ENCODE measurements around the gene FKBP11.

The FKBP11 gene

GRCh38 chr12:48938805-48939204, 13.5 kb upstream of the FKBP11 start:
- Histone ChIP-seq H3K18ac (ENCODE audit: low read length) (no peak overlapping the region), H3K9me3 (replicated peaks in 1 of 2; ENCODE audit: control insufficient read depth in 2 of 2, insufficient read depth in 1 of 2, low read depth in 1 of 2, low read length in 2 of 2) (no peaks in the 10 kb centered on the region), H3K36me3 (replicated peaks in 1 of 2; ENCODE audit: control insufficient read depth in 2 of 2, insufficient read depth in 2 of 2, low read length in 2 of 2) (peaks cover 59 to 93% of the 10 kb centered on the region in 2 donors), H2BK120ac (ENCODE audit: low read depth, low read length) (no peak overlapping the region), H3K27ac (replicated peaks; ENCODE audit: low read length) (no peak overlapping the region), H3K23ac (ENCODE audit: low read depth, low read length, poor library complexity) (no peak overlapping the region), H2AFZ (ENCODE audit: low read length) (no peak overlapping the region), H2BK12ac (ENCODE audit: low read length) (no peak overlapping the region), H2AK5ac (ENCODE audit: low read depth, low read length) (no peak overlapping the region), H3K27me3 (ENCODE audit: control insufficient read depth in 3 of 3, insufficient read depth in 3 of 3, low read depth in 1 of 3, low read length in 3 of 3) (no peaks in the 10 kb centered on the region), H3K4me3 (ENCODE audit: low read length in 2 of 2) (no peak overlapping the region), H3K4me1 (ENCODE audit: control insufficient read depth in 2 of 2, insufficient read depth in 1 of 2, low read depth in 1 of 2, low read length in 2 of 2) (no peaks in the 10 kb centered on the region), H4K91ac (ENCODE audit: low read depth, low read length, poor library complexity) (no peak overlapping the region), H3K4me2 (ENCODE audit: insufficient read depth, low read length, poor library complexity, severe bottlenecking) (no peak overlapping the region), H3K79me1 (ENCODE audit: low read depth, low read length) (peaks cover 4% of the 10 kb centered on the region), H3K9ac (ENCODE audit: low read depth, low read length, poor library complexity) (no peak overlapping the region), H3K14ac (ENCODE audit: low read length) (no peak overlapping the region), H4K8ac (ENCODE audit: low read depth, low read length) (no peak overlapping the region), H3K4ac (ENCODE audit: low read length) (no peak overlapping the region), H2BK15ac (ENCODE audit: low read length) (no peak overlapping the region), H2BK5ac (ENCODE audit: low read length) (no peak overlapping the region)
- WGBS, 2 donors (ENCODE audit: extremely low coverage in 2 of 2, insufficient read length in 2 of 2, insufficient replicate concordance in 1 of 2) = no CpG with 5 or more reads among the region's 7 CpGs
- no peak for DNase-seq (ENCODE audit: low spot score)

- Histone ChIP-seq H3K4me2 (ENCODE audit: insufficient read depth, low read length, poor library complexity, severe bottlenecking) (no peak overlapping the region), H3K23ac (ENCODE audit: low read depth, low read length, poor library complexity) (no peak overlapping the region), H2BK120ac (ENCODE audit: low read depth, low read length) (no peak overlapping the region), H2BK12ac (ENCODE audit: low read length) (no peak overlapping the region), H4K91ac (ENCODE audit: low read depth, low read length, poor library complexity) (no peak overlapping the region), H2AFZ (ENCODE audit: low read length) (no peak overlapping the region), H2AK5ac (ENCODE audit: low read depth, low read length) (no peak overlapping the region), H3K9me3 (replicated peaks in 1 of 2; ENCODE audit: control insufficient read depth in 2 of 2, insufficient read depth in 1 of 2, low read depth in 1 of 2, low read length in 2 of 2) (no peaks in the 10 kb centered on the region), H3K27ac (replicated peaks; ENCODE audit: low read length) (no peak overlapping the region), H3K9ac (ENCODE audit: low read depth, low read length, poor library complexity) (no peak overlapping the region), H3K27me3 (ENCODE audit: control insufficient read depth in 3 of 3, insufficient read depth in 3 of 3, low read depth in 1 of 3, low read length in 3 of 3) (no peaks in the 10 kb centered on the region), H2BK15ac (ENCODE audit: low read length) (no peak overlapping the region), H3K18ac (ENCODE audit: low read length) (no peak overlapping the region), H3K36me3 (replicated peaks in 1 of 2; ENCODE audit: control insufficient read depth in 2 of 2, insufficient read depth in 2 of 2, low read length in 2 of 2) (peaks cover 59 to 94% of the 10 kb centered on the region in 2 donors), H3K4me1 (ENCODE audit: control insufficient read depth in 2 of 2, insufficient read depth in 1 of 2, low read depth in 1 of 2, low read length in 2 of 2) (no peaks in the 10 kb centered on the region), H3K79me1 (ENCODE audit: low read depth, low read length) (peaks cover 2% of the 10 kb centered on the region), H3K4ac (ENCODE audit: low read length) (no peak overlapping the region), H4K8ac (ENCODE audit: low read depth, low read length) (no peak overlapping the region), H2BK5ac (ENCODE audit: low read length) (no peak overlapping the region), H3K4me3 (ENCODE audit: low read length in 2 of 2) (no peak overlapping the region), H3K14ac (ENCODE audit: low read length) (no peak overlapping the region)
- DNase-seq (ENCODE audit: low spot score) = no peak
- no CpG with 5 or more reads among the region's 6 CpGs for WGBS, 2 donors (ENCODE audit: extremely low coverage in 2 of 2, insufficient read length in 2 of 2, insufficient replicate concordance in 1 of 2)
Measured at GRCh38 chr12:48937170-48937569, 11.9 kb upstream of the FKBP11 start.

- no peak overlapping the region for H3K4ac ChIP-seq (ENCODE audit: low read length)
- no peak overlapping the region for H2BK120ac ChIP-seq (ENCODE audit: low read depth, low read length)
- DNase-seq (ENCODE audit: low spot score) = peak; percentile 83
- H2AK5ac ChIP-seq (ENCODE audit: low read depth, low read length) = no peak overlapping the region
- H4K91ac ChIP-seq (ENCODE audit: low read depth, low read length, poor library complexity) = no peak overlapping the region
- H2BK15ac ChIP-seq (ENCODE audit: low read length) = no peak overlapping the region
- no peaks in the 10 kb centered on the region for H3K9me3 ChIP-seq (replicated peaks in 1 of 2; ENCODE audit: control insufficient read depth in 2 of 2, insufficient read depth in 1 of 2, low read depth in 1 of 2, low read length in 2 of 2)
- no peak overlapping the region for H3K27ac ChIP-seq (replicated peaks; ENCODE audit: low read length)
- H3K4me2 ChIP-seq (ENCODE audit: insufficient read depth, low read length, poor library complexity, severe bottlenecking) = no peak overlapping the region
- H3K4me1 ChIP-seq (ENCODE audit: control insufficient read depth in 2 of 2, insufficient read depth in 1 of 2, low read depth in 1 of 2, low read length in 2 of 2) = no peaks in the 10 kb centered on the region
- H3K4me3 ChIP-seq (ENCODE audit: low read length in 2 of 2) = no peak overlapping the region
- no peaks in the 10 kb centered on the region for H3K79me1 ChIP-seq (ENCODE audit: low read depth, low read length)
- no peak overlapping the region for H3K9ac ChIP-seq (ENCODE audit: low read depth, low read length, poor library complexity)
- no peaks in the 10 kb centered on the region for H3K27me3 ChIP-seq (ENCODE audit: control insufficient read depth in 3 of 3, insufficient read depth in 3 of 3, low read depth in 1 of 3, low read length in 3 of 3)
- peaks cover 57 to 93% of the 10 kb centered on the region in 2 donors for H3K36me3 ChIP-seq (replicated peaks in 1 of 2; ENCODE audit: control insufficient read depth in 2 of 2, insufficient read depth in 2 of 2, low read length in 2 of 2)
- H2BK5ac ChIP-seq (ENCODE audit: low read length) = no peak overlapping the region
- no peak overlapping the region for H4K8ac ChIP-seq (ENCODE audit: low read depth, low read length)
- H3K14ac ChIP-seq (ENCODE audit: low read length) = no peak overlapping the region
- no peak overlapping the region for H2AFZ ChIP-seq (ENCODE audit: low read length)
- H3K23ac ChIP-seq (ENCODE audit: low read depth, low read length, poor library complexity) = no peak overlapping the region
- no peak overlapping the region for H2BK12ac ChIP-seq (ENCODE audit: low read length)
- H3K18ac ChIP-seq (ENCODE audit: low read length) = no peak overlapping the region
Measured at GRCh38 chr12:48936379-48936979, 11.2 kb upstream of the FKBP11 start.

- no peak overlapping the region for H3K18ac ChIP-seq (ENCODE audit: low read length)
- H2BK5ac ChIP-seq (ENCODE audit: low read length) = no peak overlapping the region
- no peak overlapping the region for H3K14ac ChIP-seq (ENCODE audit: low read length)
- no peaks in the 10 kb centered on the region for H3K79me1 ChIP-seq (ENCODE audit: low read depth, low read length)
- no peak overlapping the region for H4K91ac ChIP-seq (ENCODE audit: low read depth, low read length, poor library complexity)
- H3K4me3 ChIP-seq (ENCODE audit: low read length in 2 of 2) = no peak overlapping the region
- no peak overlapping the region for H2BK12ac ChIP-seq (ENCODE audit: low read length)
- no peak for DNase-seq (ENCODE audit: low spot score)
- WGBS, 2 donors (ENCODE audit: extremely low coverage in 2 of 2, insufficient read length in 2 of 2, insufficient replicate concordance in 1 of 2) = no CpG with 5 or more reads among the region's 1 CpG
- no peak overlapping the region for H3K4ac ChIP-seq (ENCODE audit: low read length)
- H2AK5ac ChIP-seq (ENCODE audit: low read depth, low read length) = no peak overlapping the region
- H3K27me3 ChIP-seq (ENCODE audit: control insufficient read depth in 3 of 3, insufficient read depth in 3 of 3, low read depth in 1 of 3, low read length in 3 of 3) = no peaks in the 10 kb centered on the region
- H4K8ac ChIP-seq (ENCODE audit: low read depth, low read length) = no peak overlapping the region
- H2BK15ac ChIP-seq (ENCODE audit: low read length) = no peak overlapping the region
- no peaks in the 10 kb centered on the region for H3K9me3 ChIP-seq (replicated peaks in 1 of 2; ENCODE audit: control insufficient read depth in 2 of 2, insufficient read depth in 1 of 2, low read depth in 1 of 2, low read length in 2 of 2)
- no peak overlapping the region for H3K27ac ChIP-seq (replicated peaks; ENCODE audit: low read length)
- no peaks in the 10 kb centered on the region for H3K4me1 ChIP-seq (ENCODE audit: control insufficient read depth in 2 of 2, insufficient read depth in 1 of 2, low read depth in 1 of 2, low read length in 2 of 2)
- no peak overlapping the region for H2BK120ac ChIP-seq (ENCODE audit: low read depth, low read length)
- H3K4me2 ChIP-seq (ENCODE audit: insufficient read depth, low read length, poor library complexity, severe bottlenecking) = no peak overlapping the region
- peaks cover 45 to 91% of the 10 kb centered on the region in 2 donors for H3K36me3 ChIP-seq (replicated peaks in 1 of 2; ENCODE audit: control insufficient read depth in 2 of 2, insufficient read depth in 2 of 2, low read length in 2 of 2)
- H3K23ac ChIP-seq (ENCODE audit: low read depth, low read length, poor library complexity) = no peak overlapping the region
- H2AFZ ChIP-seq (ENCODE audit: low read length) = no peak overlapping the region
- no peak overlapping the region for H3K9ac ChIP-seq (ENCODE audit: low read depth, low read length, poor library complexity)
Measured at GRCh38 chr12:48934312-48934706, 9.0 kb upstream of the FKBP11 start.

Data from neuronal stem cell (in vitro differentiated cells).